Esophagus mucosa (tissue), 1 donor: ENCODE measurements around the gene ARL2. TPM values are rescaled to one million over a fixed set of nuclear protein-coding genes. Genes with fewer than 3 reads are reported as not detected.
A peak's percentile ranks its signal among the peaks of the same experiment; 100 is the strongest.
"Not testable (repeated sequence)": the region's sequence is repeated elsewhere in the genome, so short reads cannot be mapped to it uniquely, and the experiment has no call there.

Source experiments
- ATAC-seq: fragments of 200-7000 bp; cut with Tn5 transposase; one replicate; pipeline ENCODE4 v1.9.1; 2020
- total RNA-seq: library from RNA; stranded (reverse); gene quantifications from one replicate; pipeline ENCODE4 v1.2.4, GENCODE V29; 2023
- donor health status: DM: yes; HTN: yes; CAD: no.

The ARL2 gene
- total RNA-seq, 1 donor from 2014 or later: 43.9 TPM

DNA sequence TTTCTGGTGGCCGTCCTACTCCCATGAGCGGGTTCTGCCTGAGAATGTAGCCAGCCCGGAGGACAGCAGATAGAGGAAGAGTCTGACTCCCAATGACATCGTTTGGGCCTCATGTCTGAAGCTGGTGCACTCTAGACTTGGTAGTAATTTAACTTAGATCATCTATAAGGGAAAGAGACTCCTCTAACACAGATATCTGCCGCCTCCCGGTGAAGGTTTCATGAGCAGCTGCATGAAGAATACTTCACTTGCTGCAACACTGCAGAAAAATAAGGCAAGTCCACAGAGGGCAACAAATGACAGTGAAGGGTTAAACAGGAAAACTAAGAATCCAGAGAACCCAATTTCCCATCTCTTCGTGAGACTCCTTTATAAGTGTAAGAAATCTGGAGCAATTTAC is 5.9 kb upstream of the ARL2 start:
- ATAC-seq: no peak

DNA sequence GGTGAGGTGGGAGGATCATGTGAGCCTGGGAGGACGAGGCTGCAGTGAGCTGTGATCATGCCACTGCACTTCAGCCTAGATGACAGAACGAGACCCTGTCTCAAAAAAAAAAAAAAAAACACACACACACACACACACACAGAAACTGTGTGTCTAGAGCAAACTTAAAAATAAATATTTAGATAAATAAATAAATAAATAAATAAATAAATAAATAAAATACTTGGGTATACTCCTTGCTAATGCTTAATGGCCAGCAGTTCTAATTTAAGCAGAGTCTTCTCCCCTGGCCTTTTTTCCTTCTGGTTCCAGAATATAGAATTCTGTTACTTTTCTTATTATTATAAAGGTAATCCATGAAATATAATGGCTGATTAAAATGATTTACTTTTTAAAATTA is 5.1 kb upstream of the ARL2 start:
- no peak for ATAC-seq

- peak; percentile 91 for ATAC-seq
These were observed 651 bp upstream of the ARL2 start for GRCh38 chr11:65013130-65013887.

- peak; percentile 6 for ATAC-seq
These were observed 817 bp downstream of the ARL2 start for GRCh38 chr11:65014726-65015227.

- peak; percentile 54 for ATAC-seq
These were observed 2.7 kb downstream of the ARL2 start for GRCh38 chr11:65016705-65017104.

GRCh38 chr11:65017937-65018336 is 4.0 kb downstream of the ARL2 start:
- ATAC-seq: no peak

DNA sequence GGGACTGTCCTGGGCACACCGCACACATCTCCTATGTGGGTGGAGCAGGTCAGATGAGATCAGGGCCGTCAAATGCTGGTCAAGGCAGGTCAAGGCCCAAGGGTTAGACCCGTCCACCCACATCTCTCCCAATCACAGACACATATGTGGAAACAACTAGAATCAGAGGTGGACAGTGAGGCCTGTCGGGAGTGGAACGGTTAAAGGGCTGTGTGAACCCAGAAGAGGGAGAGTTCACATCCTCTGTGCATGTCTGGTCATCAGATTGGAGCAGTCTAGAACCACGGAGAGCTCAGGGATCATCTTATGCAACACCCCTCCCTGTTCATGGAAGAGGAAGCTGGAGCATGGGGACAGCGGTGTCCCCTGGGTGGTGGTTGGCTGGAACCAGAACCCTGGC is 5.9 kb downstream of the ARL2 start:
- ATAC-seq: no peak

- ATAC-seq: no peak
These were observed 7.0 kb downstream of the ARL2 start for GRCh38 chr11:65021003-65021402.

- ATAC-seq: no peak
These were observed 7.5 kb downstream of the ARL2 start for GRCh38 chr11:65021509-65021908.

DNA sequence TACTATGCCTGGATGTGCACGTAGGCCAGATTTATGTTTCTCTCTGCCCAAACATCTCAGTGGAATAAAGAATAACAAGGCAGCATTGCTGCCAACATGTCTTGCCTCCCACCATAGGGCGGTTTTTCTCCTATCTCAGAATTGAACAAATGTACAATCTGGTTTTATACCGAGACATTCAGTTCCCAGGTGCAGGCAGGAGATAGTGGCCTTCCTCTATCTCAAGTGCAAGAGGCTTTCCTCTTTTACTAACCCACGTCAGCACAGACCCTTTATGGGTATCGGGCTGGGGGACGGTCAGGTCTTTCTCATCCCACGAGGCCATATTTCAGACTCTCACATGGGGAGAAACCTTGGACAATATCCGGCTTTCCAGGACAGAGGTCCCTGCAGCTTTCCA is 9.5 kb downstream of the ARL2 start:
- not testable (repeated sequence) for ATAC-seq

DNA sequence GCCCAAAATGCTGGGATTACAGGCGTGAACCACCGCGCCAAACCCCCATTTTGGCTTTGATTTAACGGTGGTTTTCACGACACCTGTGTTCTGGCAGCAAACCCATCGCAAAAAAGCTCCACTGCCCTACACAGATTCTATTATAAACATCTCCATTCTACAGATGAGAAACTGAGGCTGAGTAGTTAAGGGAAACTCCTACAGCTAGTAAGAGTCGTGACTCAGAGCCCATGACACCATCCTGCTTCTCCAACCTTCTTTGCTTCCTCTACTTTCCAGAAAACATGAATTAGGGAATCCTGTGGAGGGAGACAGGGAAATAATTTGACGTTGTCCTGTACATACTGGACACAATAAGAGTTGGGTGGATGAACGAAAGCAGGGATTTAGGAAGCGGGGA is 12.8 kb downstream of the ARL2 start:
- peak; percentile 2 for ATAC-seq

DNA sequence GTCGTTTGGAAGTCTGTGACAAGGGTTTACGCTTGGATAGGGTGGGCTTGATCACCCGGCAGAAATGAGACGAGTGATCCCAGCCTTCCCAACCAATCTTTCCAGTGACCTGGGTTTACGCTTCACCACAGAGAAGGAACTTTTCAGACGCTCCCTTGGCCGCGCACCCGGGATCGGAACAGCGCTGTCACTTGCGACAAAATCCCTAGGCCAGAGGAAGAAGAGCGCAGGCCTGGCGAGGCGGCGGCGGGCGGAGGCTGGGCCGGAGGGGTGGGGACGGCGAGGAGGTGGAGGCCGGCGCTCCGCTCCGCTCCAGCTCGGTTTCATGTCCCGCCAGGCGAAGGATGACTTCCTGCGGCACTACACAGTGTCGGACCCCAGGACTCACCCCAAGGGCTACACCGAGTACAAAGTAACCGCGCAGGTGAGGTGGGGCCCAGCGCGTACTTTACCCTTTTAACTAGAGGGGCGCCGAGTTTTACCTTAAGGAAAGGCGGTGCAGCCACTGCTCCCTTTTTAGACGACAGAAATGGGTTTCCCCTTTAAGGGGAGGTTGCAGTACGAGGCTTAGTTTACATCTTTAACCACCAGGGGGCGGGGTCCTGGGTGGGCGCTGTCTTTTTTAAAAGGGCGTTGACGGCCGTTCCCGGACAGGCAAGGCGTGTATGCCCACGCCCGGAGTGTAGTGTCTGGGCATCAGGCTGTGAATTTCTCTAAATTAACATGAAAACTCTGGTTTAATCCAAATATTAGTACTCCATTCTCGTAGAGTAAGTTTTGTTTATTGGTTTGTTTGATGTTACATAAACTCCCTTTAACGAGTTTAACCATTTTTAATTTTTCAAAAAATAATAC is 13.5 kb downstream of the ARL2 start, which contains the start of gene SNX15:
SNX15 (plus strand) TSS at position 227 of the 855 bp plus-strand sequence; CDS start at position 326, 99 bp downstream.
- ATAC-seq: peak; percentile 94

GRCh38 chr11:65032216-65032615 is 18.3 kb downstream of the ARL2 start:
- no peak for ATAC-seq

GRCh38 chr11:65034423-65034822 is 20.5 kb downstream of the ARL2 start:
- no peak for ATAC-seq

DNA sequence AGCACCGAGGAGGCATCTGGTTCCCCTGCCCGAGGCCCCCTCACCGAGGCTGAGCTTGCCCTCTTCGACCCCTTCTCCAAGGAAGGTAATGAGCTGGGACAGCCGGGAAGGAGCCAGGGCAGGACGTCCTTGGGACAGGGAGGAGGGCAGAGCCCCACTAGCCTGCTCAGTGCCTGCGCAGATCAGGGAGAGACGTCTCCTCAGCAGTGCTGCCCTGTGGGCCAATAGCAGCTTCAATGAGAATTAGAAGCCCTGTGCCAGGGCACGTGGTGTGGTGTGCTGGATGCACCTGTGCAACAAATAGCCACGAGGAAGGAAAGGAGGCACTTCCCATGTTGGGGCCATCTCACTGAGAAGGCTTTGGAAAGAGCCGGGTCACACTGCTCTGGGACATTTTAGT is 21.6 kb downstream of the ARL2 start:
- ATAC-seq: no peak

DNA sequence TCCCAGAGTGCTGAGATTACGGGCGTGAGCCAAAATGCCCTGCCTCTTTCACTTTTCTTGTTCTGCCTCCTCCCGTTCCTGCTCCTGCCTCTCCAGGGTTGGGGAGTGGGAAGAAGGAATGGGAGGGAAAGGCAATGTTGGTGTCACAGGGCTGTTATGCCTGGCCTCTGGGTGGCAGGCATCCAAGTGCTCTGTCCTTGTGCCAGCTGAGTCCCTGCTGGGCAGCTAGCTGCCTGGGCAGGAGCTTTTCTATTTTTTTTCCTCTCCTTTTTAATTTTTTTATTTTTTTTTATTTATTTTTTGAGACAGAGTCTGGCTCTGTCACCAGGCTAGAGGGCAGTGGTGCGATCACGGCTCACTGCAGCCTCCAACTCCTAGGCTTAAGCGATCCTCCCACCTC is 23.0 kb downstream of the ARL2 start:
- ATAC-seq: no peak

DNA sequence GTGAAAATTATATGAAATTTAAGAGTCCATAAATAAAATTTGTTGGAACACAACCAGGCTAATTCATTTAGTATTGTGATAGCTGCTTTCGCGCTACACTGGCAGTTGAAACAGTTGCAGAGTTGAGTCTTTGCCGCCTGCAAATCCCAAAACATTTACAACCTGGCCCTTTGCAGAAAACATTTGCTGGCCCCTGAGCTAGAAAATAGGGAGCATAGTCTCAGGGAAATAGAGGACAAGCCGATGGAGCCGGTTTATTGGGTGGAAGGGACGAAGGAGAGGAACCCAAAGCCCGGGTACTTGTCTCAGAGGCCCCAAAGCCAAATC is 26.5 kb downstream of the ARL2 start:
- ATAC-seq: no peak

GRCh38 chr11:65040847-65041622 is 27.1 kb downstream of the ARL2 start, which contains the start of gene SAC3D1:
Gene SAC3D1, plus strand, starts transcription at chr11:65041210. Its CDS starts 83 bp downstream, at chr11:65041293.
- peak; percentile 90 for ATAC-seq

DNA sequence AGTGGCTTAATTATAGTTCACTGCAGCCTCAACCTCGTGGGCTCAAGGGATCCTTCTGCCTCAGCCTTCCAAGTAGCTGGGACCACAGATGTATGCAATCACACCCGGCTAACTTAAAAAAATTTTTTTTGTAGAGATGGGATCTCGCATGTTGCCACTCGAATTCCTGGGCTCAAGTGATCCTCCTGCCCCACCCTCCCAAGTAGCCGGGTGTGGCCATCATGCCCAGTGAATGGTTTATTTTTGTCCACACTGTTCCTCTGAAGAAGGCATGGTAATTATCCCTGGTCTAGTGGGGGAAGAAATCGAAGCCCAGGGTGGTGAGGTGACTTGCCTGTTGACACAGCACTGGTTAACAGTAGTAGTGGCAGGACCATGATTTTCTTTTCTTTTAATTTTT is 28.9 kb downstream of the ARL2 start:
- ATAC-seq: no peak

- ATAC-seq: no peak
These were observed 30.0 kb downstream of the ARL2 start for GRCh38 chr11:65043881-65044501.

GRCh38 chr11:65045061-65045460 is 31.1 kb downstream of the ARL2 start:
- ATAC-seq: no peak

- no peak for ATAC-seq
These were observed 31.8 kb downstream of the ARL2 start for GRCh38 chr11:65045728-65046127.
